SK-N-SH treated with all-trans-retinoic acid at 6 μM for 48 hours (cell line): ENCODE measurements around the gene PDSS2.

Experiments used
- ATAC-seq: fragments of 200-7000 bp; cut with Tn5 transposase; 3 replicates; pipeline ENCODE4 v1.9.1; 2020; ENCODE audit warnings: mild to moderate bottlenecking, moderate library complexity
- ARNTL ChIP-seq: fragments of 450-650 bp; formaldehyde crosslinking; IDR thresholded peaks from 2 replicates; pipeline ENCODE4 v1.5.0; 2020; ENCODE audit warnings: low read depth, mild to moderate bottlenecking, moderate library complexity, borderline replicate concordance
- BACH2 ChIP-seq: fragments of 250-450 bp; sonication (Bioruptor Pico); IDR thresholded peaks from 2 replicates; pipeline ENCODE4 v1.9.0; 2021; ENCODE audit warnings: mild to moderate bottlenecking, borderline replicate concordance
- CSDC2 ChIP-seq: fragments of 250-450 bp; sonication (Bioruptor Pico); IDR thresholded peaks from 2 replicates; pipeline ENCODE4 v1.5.0; 2020; ENCODE audit warnings: mild to moderate bottlenecking, moderate library complexity
- ESRRG ChIP-seq: fragments of 250-450 bp; sonication (Bioruptor Pico); IDR thresholded peaks from 2 replicates; pipeline ENCODE4 v1.6.1; 2021; ENCODE audit warnings: mild to moderate bottlenecking
- GLIS3 ChIP-seq: fragments of 250-450 bp; sonication (Bioruptor Pico); IDR thresholded peaks from 2 replicates; pipeline ENCODE4 v1.5.0; 2020; ENCODE audit warnings: mild to moderate bottlenecking, moderate library complexity
- ISL1 ChIP-seq: fragments of 250-450 bp; sonication (Bioruptor Pico); IDR thresholded peaks from 2 replicates; pipeline ENCODE4 v2.1.2; 2022; ENCODE audit warnings: mild to moderate bottlenecking, moderate library complexity
- OSR1 ChIP-seq: fragments of 250-450 bp; sonication (Bioruptor Pico); IDR thresholded peaks from 2 replicates; pipeline ENCODE4 v1.8.0; 2022; ENCODE audit warnings: moderate library complexity, mild to moderate bottlenecking, inconsistent platforms
- PPARA ChIP-seq: fragments of 250-450 bp; sonication (Bioruptor Pico); IDR thresholded peaks from 2 replicates; pipeline ENCODE4 v1.5.0; 2020; ENCODE audit warnings: mild to moderate bottlenecking, borderline replicate concordance
- RARB ChIP-seq: fragments of 250-450 bp; sonication (Bioruptor Pico); IDR thresholded peaks from 2 replicates; pipeline ENCODE4 v1.8.0; 2021; ENCODE audit warnings: mild to moderate bottlenecking, moderate library complexity
- SNAI2 ChIP-seq: fragments of 250-450 bp; sonication (Bioruptor Pico); IDR thresholded peaks from 2 replicates; pipeline ENCODE4 v1.5.0; 2020; ENCODE audit warnings: mild to moderate bottlenecking, moderate library complexity
- TCF4 ChIP-seq: fragments of 250-450 bp; sonication (Bioruptor Pico); IDR thresholded peaks from 2 replicates; pipeline ENCODE4 v1.8.0; 2021; ENCODE audit warnings: mild to moderate bottlenecking, moderate library complexity, borderline replicate concordance
- TOX ChIP-seq: fragments of 250-450 bp; sonication (Bioruptor Pico); IDR thresholded peaks from 2 replicates; pipeline ENCODE4 v1.8.0; 2021; ENCODE audit warnings: mild to moderate bottlenecking, moderate library complexity, borderline replicate concordance
- ZC3H10 ChIP-seq: fragments of 250-450 bp; sonication (Bioruptor Pico); IDR thresholded peaks from 2 replicates; pipeline ENCODE4 v1.5.1; 2021; ENCODE audit warnings: mild to moderate bottlenecking, moderate library complexity
- ZFP3 ChIP-seq: fragments of 250-450 bp; sonication (Bioruptor Pico); IDR thresholded peaks from 2 replicates; pipeline ENCODE4 v1.5.0; 2020; ENCODE audit warnings: mild to moderate bottlenecking, moderate library complexity
- ZFP30 ChIP-seq: fragments of 450-650 bp; formaldehyde crosslinking; IDR thresholded peaks from 2 replicates; pipeline ENCODE4 v1.5.0; 2022; ENCODE audit warnings: mild to moderate bottlenecking, moderate library complexity
- ZNF70 ChIP-seq: fragments of 450-650 bp; formaldehyde crosslinking; IDR thresholded peaks from 2 replicates; pipeline ENCODE4 v1.5.0; 2020; ENCODE audit warnings: mild to moderate bottlenecking, moderate library complexity
- ZNF8 ChIP-seq: fragments of 450-650 bp; formaldehyde crosslinking; IDR thresholded peaks from 2 replicates; pipeline ENCODE4 v1.5.0; 2020; ENCODE audit warnings: mild to moderate bottlenecking, moderate library complexity
- TF ChIP-seq, protein P1 (sequence below): fragments of 250-450 bp; sonication (Bioruptor Pico); IDR thresholded peaks from 2 replicates; pipeline ENCODE4 v1.8.0; 2020; ENCODE audit warnings: mild to moderate bottlenecking, moderate library complexity, borderline replicate concordance
- TF ChIP-seq, protein P2 (sequence below): fragments of 250-450 bp; sonication (Bioruptor Pico); IDR thresholded peaks from 2 replicates; pipeline ENCODE4 v1.5.1; 2021; ENCODE audit warnings: mild to moderate bottlenecking, moderate library complexity
- TF ChIP-seq, protein P3 (sequence below): fragments of 250-450 bp; sonication (Bioruptor Pico); IDR thresholded peaks from 2 replicates; pipeline ENCODE4 v1.5.0; 2020; ENCODE audit warnings: mild to moderate bottlenecking, moderate library complexity

Gene PDSS2

DNA sequence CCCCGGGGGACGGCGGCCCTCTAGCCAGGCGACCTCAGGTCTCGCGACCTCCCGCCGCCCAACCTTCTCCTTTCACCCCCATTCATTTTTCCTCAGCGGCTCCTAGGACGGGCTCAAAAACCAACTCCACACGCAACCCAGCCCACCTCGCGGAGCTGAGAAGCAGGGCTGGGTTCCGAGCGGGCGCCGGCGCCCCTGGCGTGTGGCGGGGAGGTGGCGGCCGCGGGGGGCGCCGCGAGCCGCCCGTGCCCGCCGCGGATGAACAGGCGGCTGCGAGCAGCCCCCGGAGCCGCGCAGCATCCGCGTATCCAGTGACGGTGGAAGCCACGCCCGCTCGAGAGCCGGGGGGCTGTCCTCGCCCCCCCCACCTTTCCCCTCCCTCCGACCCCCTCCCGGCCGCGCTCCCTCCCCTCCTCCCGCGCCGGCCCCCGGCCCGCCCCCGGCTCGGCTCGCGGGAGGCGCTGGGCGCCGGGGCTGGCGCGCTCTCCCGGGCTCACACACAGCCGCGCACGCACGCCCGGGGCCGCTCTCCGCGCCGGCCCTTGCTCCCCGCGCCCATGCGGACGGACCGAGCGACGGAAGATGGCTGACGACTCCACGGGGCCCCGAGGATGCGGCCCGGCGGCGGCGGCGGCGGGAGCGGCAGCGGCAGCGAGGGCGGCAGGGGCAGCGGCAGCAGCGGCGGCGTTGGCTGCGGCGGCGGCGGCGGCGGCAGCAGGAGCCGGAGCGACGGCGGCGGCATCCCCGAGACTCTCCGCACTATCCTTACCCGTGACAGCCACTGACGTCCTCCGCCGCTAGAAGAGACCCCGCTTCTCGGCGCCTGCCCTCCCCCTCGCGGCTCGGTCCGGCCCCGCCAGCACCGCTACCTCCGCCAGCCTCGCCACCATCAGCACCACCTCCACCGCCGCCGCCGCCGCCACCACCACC lies 30.5 kb upstream of the PDSS2 start, which contains the start of gene SOBP (continued):
- TF ChIP-seq TOX (CRISPR knock-in tag): no peak
- no peak for TF ChIP-seq GLIS3 (CRISPR knock-in tag)
- TF ChIP-seq, protein P1, sequence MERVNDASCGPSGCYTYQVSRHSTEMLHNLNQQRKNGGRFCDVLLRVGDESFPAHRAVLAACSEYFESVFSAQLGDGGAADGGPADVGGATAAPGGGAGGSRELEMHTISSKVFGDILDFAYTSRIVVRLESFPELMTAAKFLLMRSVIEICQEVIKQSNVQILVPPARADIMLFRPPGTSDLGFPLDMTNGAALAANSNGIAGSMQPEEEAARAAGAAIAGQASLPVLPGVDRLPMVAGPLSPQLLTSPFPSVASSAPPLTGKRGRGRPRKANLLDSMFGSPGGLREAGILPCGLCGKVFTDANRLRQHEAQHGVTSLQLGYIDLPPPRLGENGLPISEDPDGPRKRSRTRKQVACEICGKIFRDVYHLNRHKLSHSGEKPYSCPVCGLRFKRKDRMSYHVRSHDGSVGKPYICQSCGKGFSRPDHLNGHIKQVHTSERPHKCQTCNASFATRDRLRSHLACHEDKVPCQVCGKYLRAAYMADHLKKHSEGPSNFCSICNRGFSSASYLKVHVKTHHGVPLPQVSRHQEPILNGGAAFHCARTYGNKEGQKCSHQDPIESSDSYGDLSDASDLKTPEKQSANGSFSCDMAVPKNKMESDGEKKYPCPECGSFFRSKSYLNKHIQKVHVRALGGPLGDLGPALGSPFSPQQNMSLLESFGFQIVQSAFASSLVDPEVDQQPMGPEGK (CRISPR knock-in tag): no peak

DNA sequence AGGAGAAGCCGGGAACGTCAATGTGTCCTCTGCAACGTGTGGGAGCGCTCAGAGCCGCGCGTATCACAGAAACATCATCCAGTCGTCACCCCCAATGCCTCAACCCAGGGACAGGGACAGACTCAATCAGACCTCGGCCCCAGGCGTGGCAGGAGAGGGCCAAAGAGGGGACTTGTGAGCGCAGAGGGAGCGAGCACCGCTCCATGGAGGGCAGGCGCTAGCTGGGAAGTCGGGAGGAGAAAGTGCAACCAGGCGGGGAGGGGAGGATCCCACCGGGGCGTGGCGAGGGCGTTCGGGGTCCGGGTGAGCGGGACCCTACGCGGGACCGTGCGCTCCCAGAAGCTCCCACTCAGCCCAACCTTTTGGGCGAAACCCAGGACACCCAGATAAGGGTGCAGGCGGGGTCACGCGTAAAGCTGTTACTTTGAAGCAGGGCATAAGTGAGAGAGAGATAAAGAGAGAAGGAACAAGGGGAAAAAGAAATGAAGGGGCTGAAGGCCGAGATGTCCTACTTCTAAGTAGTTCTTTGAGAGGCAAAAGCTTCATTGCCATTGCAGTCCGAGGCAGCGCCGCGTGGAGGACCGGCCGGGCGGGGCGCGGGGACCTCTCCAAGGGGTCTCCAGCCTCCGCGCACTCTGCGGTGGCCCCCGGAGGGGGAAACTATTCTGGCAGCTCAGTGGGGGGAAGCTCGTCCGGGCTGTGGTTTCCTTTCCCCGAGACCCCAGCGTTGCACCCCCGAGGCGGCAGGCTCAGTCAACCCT lies 29.7 kb upstream of the PDSS2 start:
- TF ChIP-seq SNAI2 (CRISPR knock-in tag) (no peak), OSR1 (CRISPR knock-in tag) (no peak), ZFP30 (no peak), TOX (CRISPR knock-in tag) (no peak), ARNTL (CRISPR knock-in tag) (no peak), ISL1 (CRISPR knock-in tag) (no peak), ESRRG (CRISPR knock-in tag) (no peak), ZC3H10 (no peak), CSDC2 (CRISPR knock-in tag) (no peak)
- TF ChIP-seq, protein P2, sequence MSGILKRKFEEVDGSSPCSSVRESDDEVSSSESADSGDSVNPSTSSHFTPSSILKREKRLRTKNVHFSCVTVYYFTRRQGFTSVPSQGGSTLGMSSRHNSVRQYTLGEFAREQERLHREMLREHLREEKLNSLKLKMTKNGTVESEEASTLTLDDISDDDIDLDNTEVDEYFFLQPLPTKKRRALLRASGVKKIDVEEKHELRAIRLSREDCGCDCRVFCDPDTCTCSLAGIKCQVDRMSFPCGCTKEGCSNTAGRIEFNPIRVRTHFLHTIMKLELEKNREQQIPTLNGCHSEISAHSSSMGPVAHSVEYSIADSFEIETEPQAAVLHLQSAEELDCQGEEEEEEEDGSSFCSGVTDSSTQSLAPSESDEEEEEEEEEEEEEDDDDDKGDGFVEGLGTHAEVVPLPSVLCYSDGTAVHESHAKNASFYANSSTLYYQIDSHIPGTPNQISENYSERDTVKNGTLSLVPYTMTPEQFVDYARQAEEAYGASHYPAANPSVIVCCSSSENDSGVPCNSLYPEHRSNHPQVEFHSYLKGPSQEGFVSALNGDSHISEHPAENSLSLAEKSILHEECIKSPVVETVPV: no peak
- peak; percentile 66 for ATAC-seq

DNA sequence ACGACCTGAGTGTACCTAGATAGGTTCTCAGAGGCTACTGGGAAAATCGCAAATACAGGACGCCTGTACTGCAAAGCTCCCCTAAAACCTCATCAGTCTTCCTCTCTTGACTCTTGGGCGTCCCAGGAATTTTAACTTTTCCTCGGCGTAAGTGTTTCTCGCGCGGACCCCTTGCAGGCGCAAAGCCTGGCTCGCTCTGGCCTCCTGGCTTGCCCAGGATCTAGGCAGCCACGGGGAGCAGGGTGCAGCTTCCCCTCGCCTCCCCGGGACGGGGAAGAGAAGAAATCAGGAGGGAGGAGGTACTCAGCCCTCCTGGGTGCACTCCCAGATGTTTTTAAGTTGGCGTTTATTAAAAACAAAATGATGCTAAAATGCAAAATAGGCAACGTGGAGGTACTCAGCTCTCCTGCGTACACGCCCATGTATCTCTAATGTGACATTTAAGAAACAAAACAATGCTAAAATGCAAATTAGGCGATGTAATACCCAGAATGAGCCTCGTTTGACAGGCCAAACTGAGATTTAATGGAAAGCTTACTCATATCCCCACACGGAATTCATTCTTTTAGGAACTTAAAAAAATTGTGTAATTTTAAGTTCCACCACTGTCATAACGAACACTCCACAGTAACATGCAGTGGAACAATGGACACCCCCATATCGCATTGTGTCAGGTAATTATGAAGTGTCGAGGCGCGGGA lies 29.0 kb upstream of the PDSS2 start:
- TF ChIP-seq, protein P3, sequence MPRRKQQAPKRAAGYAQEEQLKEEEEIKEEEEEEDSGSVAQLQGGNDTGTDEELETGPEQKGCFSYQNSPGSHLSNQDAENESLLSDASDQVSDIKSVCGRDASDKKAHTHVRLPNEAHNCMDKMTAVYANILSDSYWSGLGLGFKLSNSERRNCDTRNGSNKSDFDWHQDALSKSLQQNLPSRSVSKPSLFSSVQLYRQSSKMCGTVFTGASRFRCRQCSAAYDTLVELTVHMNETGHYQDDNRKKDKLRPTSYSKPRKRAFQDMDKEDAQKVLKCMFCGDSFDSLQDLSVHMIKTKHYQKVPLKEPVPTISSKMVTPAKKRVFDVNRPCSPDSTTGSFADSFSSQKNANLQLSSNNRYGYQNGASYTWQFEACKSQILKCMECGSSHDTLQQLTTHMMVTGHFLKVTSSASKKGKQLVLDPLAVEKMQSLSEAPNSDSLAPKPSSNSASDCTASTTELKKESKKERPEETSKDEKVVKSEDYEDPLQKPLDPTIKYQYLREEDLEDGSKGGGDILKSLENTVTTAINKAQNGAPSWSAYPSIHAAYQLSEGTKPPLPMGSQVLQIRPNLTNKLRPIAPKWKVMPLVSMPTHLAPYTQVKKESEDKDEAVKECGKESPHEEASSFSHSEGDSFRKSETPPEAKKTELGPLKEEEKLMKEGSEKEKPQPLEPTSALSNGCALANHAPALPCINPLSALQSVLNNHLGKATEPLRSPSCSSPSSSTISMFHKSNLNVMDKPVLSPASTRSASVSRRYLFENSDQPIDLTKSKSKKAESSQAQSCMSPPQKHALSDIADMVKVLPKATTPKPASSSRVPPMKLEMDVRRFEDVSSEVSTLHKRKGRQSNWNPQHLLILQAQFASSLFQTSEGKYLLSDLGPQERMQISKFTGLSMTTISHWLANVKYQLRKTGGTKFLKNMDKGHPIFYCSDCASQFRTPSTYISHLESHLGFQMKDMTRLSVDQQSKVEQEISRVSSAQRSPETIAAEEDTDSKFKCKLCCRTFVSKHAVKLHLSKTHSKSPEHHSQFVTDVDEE (CRISPR knock-in tag): no peak
- TF ChIP-seq, protein P2: no peak
- no peak for TF ChIP-seq SNAI2 (CRISPR knock-in tag)
- no peak for TF ChIP-seq ARNTL (CRISPR knock-in tag)
- TF ChIP-seq ZNF8: no peak
- no peak for TF ChIP-seq RARB (CRISPR knock-in tag)
- no peak for ATAC-seq

DNA sequence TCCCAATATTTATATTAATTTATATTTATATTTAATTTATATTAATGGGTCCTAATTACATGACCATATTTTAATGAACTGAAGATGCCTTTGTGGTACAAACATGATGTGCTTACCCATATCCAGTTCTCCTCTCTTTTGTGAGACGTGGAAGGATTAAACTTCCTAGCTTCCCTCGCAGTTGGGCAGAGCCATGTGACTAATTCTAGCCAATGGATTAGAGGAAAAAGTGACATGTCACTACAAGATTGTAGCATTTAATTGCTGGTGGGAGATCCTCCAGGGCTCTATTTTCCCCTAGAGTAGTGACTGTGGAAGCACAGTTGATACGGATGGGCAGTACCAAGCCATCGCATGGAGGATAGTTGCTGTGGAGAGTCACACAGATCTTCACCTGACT lies 25.8 kb upstream of the PDSS2 start:
- no peak for ATAC-seq
- no peak for TF ChIP-seq TCF4 (CRISPR knock-in tag)
- TF ChIP-seq PPARA (CRISPR knock-in tag): no peak
- no peak for TF ChIP-seq ZNF70
- TF ChIP-seq RARB (CRISPR knock-in tag): no peak
- no peak for TF ChIP-seq BACH2 (CRISPR knock-in tag)
- TF ChIP-seq GLIS3 (CRISPR knock-in tag): no peak
- TF ChIP-seq ZFP3 (CRISPR knock-in tag): no peak
- no peak for TF ChIP-seq SNAI2 (CRISPR knock-in tag)
- TF ChIP-seq ZC3H10: no peak
- no peak for TF ChIP-seq ZFP30
- TF ChIP-seq ARNTL (CRISPR knock-in tag): no peak
- no peak for TF ChIP-seq ESRRG (CRISPR knock-in tag)
- no peak for TF ChIP-seq CSDC2 (CRISPR knock-in tag)
- TF ChIP-seq, protein P3 (CRISPR knock-in tag): no peak
- TF ChIP-seq, protein P2: no peak
- TF ChIP-seq ZNF8: no peak
- no peak for TF ChIP-seq TOX (CRISPR knock-in tag)
